EL (cell line): ENCODE results near the gene FOXP1.

ENCODE experiments used
- DNase-seq: peaks from one replicate; pipeline ENCODE4 v3.0.0-alpha.2; 2016

FOXP1 gene

DNA sequence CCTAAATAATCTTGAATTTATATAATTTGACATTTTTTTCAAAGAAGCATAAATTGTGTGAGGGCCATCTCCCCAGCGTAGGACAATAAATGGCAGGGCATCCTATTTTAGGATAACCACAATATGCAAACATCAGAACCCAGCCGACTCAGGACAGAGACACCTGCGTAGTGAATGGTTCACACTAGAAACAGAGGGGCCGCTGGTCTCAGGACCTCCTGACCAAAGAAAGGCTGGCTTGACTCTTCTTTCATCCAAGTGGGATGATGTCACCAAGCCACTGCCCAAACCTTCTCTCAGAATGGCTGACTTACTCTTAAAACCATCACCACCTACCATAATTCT is 162.1 kb downstream of the FOXP1 start:
- no peak for DNase-seq

GRCh38 chr3:71419369-71419768 is 164.2 kb downstream of the FOXP1 start:
- DNase-seq, result no peak

GRCh38 chr3:71417791-71418190 is 165.7 kb downstream of the FOXP1 start:
- DNase-seq, result no peak

- no peak for DNase-seq
These were observed 166.7 kb downstream of the FOXP1 start for GRCh38 chr3:71416876-71417275.

DNA sequence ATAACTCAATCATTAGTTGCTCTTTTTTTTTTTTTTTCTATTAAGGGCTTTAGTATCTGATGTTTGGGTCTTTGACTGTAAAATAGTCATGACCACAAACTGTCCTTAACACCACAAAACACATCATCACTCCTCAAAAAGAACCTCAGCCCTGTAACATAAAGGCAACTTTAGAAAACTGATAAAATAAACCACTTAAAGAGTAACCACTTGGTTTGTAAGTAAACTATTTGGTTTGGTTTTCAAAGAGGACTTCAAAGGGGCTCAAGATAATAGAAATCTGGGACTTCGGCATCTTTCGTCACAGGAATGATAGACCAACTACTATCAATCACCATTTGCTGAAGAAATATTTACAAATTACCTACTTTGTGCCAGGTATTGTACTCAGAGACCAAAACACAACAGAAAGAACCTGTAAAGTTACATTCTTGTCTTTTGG is 167.8 kb downstream of the FOXP1 start:
- DNase-seq, result no peak

GRCh38 chr3:71414189-71414927 is 169.2 kb downstream of the FOXP1 start:
- DNase-seq, result no peak

GRCh38 chr3:71413572-71413971 is 170.0 kb downstream of the FOXP1 start:
- DNase-seq, result no peak

DNA sequence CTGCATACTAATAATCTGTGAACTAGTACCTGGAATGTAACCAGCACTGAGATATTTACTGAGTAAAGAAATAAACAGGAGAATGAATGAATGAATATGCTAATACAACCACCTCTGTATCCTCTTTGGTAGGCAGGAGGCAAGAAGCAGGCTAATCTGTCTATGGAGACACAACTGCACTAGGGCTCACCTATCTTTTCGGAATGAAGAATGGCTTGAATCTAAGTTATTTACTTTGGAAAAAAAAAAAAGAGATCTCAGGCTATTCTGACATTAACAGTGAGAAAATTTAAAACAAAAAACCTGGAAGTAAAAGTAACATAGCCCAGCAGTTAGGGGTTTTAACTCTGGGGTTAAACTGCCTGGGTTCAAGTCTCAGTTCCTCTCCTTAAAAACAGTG is 174.2 kb downstream of the FOXP1 start:
- DNase-seq, result no peak

DNA sequence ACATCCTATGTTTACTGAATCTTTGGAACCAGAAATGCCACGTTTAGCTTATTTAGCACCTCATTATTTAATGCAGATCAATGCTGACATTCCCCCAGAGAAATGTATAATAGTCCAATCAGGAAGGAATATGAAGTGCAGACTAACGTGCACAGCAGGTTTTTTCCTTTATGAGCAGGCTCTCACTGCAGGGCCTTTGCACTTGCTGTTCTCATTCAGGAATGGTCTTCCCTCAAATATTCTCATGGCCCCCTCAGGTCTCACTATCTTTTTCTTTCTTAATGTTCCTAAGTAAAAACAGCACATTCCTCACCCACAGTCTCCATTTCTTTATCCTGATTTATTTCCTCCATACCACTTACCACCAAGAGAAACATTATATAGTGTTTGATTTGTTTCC is 174.6 kb downstream of the FOXP1 start:
- no peak for DNase-seq

DNA sequence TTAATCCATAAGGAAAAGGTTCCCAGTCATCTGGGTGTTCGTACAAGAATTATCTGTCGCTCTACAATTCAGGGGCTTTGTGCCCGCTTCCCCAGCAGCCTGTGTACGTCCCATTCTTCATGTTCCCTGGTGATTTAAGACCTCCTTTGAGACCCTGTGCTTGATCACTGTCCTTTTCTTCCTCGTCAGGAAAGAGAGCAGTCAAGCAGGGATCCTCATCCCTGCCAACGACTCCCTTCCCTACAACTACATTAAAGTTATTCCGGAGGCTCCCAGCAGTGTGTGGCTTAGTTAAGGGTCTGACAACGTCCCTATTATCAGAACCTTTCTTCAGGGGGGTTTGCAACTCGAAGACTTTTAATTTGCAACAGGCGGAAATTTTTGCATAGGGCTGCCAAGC is 175.7 kb downstream of the FOXP1 start:
- no peak for DNase-seq

DNA sequence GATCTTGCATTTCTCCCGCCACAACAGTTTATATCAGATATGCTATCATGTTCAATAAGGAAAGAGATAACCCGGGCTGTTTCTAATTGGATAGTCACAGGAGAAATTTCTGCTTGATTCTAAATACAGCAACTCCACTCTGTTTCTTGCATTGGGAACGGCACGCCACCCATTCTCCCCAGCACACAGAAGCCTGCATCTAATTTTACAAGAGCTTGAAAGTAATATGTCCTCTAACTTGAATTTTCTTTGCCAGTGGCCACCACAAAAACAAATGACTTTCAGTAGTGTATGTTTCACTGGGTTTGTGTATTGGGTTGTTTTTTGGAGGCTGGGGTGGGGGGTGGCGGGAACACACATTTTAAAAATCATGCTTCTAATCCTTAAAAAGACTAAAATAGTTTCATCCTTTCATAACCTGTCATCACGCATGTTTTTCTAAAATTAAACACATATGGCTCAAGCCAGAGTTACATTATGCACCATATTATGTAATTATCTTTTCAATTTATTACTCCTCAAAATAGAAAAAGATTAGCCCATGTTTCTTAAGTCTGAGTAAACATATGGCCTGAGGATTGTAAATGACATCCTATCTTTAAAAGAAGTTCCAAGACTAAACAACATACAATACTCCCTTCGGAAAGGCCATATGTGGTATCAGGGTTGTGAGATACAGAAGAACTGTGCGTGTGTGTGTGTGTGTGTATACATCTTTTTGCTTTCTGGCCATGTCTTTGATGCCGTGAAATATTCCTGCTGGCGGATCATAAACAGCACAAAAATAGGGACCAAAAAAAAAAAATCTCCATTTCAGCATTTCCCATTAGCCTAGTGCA is 176.3 kb downstream of the FOXP1 start:
- no peak for DNase-seq

GRCh38 chr3:71402911-71403310 is 180.6 kb downstream of the FOXP1 start:
- no peak for DNase-seq

DNA sequence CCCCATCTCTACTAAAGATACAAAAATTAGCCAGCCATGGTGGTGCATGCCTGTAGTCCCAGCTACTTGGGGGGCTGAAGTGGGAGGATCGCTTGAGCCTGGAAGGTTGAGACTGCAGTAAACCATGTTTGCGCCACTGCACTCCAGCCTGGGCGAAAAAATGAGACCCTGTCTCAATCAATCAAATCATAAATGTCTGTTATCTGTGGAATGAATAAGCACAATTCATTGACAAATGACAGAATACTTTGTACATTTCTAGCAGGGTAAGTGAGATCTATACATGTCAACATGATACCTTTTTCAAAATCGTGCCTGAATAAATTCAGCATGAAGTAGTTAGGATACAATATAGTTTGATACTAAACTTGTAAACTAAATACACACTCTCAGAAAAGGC is 181.2 kb downstream of the FOXP1 start:
- DNase-seq, result no peak

DNA sequence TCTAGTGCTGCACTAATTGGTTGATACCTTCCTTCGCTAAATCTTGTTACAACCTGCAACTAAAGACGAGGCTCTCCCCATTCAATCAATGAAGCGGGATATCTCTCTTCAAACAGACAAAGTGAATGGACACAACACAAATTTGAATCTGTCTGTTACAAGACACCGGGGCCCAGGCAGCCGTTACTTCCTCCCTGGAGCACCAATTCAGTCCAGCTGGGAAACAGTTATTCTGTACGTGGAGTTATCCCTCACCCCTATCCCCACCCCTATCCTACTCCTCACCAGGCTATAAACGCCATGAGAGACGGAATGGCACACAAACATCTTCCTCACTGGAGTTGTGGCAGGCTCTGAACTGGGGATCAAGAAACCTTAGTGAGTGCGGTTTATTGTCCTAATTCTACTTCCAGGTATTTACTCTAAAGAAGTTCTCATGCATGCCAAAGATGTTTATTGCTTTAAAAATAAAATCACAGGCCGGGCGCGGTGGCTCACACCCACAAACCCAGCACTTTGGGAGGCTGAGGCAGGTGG is 181.8 kb downstream of the FOXP1 start:
- no peak for DNase-seq

DNA sequence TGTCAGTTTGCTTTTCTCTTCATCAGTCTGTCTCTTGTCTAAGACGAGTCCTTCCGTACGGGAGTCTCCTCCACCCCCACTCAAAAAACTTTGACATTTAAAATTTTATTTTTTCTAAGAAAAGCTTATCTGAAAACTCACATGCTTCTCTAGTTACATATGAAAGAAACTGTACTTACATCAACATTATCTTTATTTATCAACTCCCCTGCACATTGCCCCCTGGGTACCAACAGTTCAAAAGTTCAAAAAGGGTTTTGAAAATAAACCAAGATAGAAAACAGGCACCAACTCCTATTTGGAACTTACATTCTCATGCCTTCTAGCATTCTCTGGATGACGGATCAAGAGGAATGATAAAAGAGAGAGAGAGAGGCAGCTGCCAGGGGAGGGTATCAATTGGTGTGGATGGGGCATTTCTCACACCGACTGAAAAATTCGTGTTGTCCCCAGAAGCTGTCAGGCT is 182.5 kb downstream of the FOXP1 start:
- DNase-seq, result no peak

- no peak for DNase-seq
These were observed 184.1 kb downstream of the FOXP1 start for GRCh38 chr3:71399478-71399877.

- DNase-seq, result peak; percentile 9
These were observed 185.2 kb downstream of the FOXP1 start for GRCh38 chr3:71398157-71398836.

GRCh38 chr3:71397726-71398125 is 185.8 kb downstream of the FOXP1 start:
- DNase-seq, result no peak

GRCh38 chr3:71397046-71397445 is 186.5 kb downstream of the FOXP1 start:
- peak; percentile 36 for DNase-seq

GRCh38 chr3:71395927-71396695 is 187.4 kb downstream of the FOXP1 start:
- peak; percentile 47 for DNase-seq

- DNase-seq, result no peak
These were observed 188.1 kb downstream of the FOXP1 start for GRCh38 chr3:71395470-71395869.

GRCh38 chr3:71393745-71394144 is 189.8 kb downstream of the FOXP1 start:
- no peak for DNase-seq

DNA sequence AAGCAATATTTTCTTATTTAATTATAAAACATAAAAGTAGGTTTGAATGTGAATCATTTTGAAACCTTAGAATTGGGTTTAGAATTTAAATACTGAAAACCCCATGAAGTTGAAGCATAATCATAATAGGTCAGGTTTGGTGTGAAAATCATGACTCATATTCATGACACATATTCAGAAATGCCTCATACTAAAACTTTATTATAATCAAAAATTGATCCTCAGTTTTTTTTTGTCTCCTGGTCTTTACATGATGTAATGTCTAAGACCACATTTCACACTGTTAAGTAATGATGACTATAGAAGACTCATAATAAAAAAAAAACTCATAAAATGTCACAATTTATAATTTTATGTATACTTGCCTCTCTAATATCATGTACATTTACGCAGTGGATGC is 190.4 kb downstream of the FOXP1 start:
- DNase-seq, result no peak
